DMS53 treated with DMSO at 0.1 percent for 48 hours (cell line): ENCODE measurements around the gene TBCEL.
"Not testable (repeated sequence)": the region's sequence is repeated elsewhere in the genome, so short reads cannot be mapped to it uniquely, and the experiment has no call there.

ENCODE experiments used
- DNase-seq: peaks from one replicate; lab custom pipeline; 2025; ENCODE audit not compliant: unreplicated experiment; lab: John Stamatoyannopoulos, UW

Gene TBCEL

DNA sequence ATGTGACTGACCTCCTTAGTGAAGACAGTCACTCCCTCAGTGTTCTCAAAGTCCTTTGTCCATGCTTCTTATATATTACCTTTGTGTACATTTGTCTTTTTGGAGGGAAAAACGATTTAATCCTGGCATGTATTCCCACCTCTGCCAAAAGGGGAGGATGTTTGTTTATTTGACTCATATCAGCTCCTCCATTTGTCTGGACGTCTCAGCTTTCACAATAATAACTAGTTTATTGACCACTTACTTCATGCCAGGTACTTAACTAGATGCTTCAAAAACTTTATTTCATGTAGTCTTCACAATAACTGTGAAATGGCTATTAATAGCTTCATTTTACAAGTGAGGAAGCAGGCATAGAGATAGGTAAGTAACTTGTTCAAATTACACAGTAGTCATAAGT lies 5.3 kb downstream of the TBCEL start:
- peak; percentile 8 for DNase-seq

DNA sequence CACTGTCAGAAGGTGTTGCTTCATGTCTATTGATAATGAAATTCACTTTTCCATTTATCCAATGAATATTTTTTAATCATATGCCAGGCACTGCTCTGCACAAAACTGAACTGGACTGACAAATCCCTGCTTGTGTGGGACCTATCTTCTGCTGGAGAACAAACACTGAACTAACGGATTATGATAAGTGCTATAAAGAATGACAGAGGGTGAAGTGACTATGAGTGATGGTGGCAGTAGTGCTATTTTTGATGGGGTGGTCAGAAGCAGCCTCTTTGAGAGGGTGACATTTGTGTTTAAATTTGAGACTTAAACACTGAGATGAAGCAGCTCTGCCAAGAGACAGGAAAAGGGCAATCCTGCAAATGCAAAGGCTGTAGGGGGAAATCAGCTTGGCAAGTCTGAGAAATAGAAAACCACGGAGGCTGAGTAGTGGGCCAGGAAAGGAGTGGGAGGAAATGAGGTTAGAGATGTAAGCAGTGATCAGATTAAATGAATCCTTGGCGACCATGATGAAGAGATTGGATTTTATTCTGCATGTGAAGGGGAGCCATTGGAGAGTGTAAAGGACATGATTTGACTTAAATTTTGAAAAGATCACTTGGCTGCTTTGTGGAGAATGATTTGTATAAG lies 6.0 kb downstream of the TBCEL start:
- no peak for DNase-seq

DNA sequence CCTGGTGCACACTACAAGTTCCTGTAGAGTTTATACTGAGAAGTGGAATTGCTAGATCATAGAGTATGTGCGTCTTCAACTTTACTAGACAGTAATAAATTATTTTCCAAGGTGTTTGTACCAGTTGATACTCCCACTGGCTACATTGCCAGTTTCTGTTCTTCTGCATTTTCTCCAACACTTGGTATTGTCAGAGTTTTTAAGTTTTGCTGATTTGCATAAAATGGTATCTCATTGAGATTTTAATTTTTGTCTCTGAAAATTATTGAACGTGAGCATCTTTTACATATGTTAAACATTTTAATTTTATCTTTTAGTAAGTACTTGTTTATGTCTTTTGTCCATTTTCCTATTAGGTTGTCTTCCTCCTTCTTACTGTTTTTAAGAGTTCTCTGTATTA lies 7.3 kb downstream of the TBCEL start:
- no peak for DNase-seq

DNA sequence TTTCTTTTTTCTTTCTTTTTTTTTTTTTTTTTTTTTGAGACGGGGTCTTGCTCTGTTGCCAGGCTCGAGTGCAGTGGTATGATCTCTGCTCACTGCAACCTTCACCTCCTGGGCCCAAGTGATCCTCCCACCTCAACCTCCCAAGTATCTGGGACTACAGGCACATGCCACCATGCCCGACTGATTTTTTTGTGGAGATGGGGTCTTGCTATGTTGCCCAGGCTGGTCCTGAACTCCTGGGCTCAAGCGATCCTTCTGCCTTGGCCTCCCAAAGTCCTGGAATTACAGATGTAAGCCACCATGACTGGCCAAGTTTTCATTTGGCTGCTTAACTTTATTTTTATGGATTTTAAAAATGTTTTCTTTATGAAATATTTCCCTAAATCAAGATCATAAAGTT lies 7.7 kb downstream of the TBCEL start:
- not testable (repeated sequence) for DNase-seq

DNA sequence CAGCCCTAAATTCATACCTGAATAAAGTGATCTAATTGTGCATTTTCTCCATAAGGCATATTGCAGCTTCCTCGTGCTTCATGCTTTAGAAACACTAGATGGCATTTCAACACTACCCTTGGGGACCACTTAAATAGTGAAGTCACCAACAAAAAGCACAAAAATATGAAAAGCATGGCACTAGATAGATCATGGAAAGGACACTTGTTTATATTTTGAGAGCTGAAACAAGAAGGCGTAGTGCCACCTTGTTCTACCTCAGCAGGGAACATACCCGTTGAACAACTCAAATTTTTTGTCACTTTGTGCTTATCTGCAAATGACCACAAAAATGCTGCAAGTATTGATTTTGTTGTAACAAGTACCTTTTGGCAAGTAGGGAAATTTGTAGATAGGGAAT lies 8.6 kb downstream of the TBCEL start:
- peak; percentile 6 for DNase-seq

DNA sequence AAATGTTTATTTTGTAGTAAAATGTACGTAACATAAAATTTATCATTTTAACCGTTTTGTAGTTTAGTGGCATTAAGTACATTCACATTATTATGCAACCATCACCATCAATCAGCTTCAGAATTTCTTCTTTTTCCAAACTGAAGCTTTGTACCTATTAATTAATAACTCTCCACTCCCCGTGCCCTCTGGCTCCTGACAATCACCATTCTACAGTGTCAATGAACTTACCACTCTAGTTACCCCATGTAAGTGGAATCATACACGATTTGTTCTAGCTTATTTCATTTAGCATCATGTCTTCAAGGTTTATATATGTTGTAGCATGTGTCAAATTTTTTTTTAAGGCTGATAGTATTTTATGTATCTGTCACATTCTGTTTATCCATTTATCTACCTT lies 9.7 kb downstream of the TBCEL start:
- no peak for DNase-seq

DNA sequence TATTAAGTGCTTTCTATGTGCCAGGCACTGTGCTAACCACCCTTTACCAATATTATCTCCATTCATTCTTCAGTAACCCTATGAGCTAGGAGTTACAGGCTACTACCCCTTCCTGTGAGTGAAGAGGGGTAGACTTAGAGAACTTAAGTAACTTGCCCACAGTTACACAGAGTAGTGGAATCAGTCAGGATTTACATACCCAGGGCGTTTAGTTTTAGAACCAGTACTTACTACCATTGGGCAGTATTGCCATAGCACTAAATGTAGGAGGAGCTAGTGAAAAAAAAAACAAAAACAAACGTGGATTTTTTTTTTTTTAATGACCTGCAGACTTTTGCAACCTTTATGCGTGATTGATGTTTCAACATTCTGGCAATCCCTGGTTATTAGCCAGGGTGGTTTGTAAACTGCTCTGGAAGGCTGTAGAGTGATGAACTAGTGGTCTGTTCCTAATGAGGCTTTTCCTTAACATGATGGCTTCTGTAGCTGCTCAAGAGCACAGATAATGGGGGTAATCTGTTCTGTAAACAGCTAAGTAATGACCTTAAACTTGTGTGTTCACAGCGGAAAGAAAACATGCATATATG lies 11.4 kb downstream of the TBCEL start:
- no peak for DNase-seq

DNA sequence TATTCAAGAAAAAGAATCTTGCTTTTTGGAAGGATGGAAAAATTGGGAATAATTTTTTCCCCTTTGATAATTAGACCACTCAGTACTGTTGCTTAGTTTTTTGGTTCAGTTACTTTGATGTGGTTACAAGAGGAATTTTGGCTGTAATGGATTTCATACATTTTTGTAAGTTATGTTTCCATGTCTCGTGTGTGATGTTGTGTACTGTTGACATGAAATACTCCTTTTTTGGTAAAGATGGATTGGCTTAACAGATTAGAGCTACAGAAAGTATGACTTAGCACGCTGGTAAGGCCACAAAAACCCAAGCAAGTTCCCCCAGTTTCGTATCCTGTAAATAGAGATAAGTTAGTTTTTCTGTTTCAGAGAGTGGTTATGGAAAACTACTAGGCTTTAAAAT lies 11.9 kb downstream of the TBCEL start:
- DNase-seq = no peak

DNA sequence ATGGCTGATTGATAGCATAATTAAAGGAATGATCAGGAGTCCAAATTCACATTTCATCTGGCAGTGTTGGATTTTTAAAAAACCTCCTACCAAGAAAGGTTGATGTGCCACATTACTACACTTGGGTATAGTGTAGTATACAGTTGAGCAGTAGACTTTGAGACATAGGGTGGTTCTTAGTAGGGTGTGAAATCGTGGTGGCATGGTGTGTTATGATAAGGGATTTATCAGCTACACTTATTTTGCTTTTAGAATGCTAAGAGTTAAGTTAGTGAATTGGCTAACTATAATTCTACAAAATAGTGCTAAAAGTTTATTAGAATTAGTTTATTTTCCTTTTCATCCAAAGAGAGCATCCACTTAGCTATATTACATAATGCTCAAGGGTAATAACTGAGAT lies 13.1 kb downstream of the TBCEL start:
- DNase-seq = no peak

DNA sequence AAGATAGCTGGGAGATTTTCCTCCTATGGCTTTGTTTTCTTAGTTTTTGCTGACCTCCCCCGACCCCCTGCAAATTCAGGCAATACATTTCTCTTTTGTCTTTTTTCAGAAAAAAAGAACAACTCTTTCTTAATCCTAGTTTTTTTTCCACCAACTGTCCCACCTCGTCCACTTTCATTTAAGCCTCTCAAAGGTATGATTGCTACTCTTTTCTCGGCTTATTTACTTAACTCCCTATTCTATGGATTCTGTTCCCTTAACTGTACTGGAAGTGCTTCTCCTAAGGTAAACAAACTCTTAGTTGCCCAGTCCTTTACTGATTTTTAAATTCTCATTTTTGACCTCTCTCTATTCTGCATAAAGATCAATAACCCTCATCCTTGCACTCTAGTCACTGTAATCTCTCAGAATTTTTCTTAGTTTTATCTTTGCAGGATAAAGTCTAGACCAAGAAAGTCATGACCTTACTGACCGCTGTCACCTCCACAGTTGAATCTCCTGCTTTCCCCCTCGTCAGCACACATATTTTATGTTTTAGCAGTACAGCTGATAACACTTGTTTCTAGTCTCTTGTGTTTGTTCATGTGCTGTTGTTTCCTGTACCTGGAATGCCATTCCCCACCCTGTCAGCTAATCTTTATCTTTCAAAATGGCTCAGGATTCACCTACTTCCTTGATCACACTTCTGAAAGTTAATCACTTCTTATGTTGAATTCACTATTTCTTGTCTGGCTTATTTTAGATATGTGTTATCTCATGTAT lies 14.9 kb downstream of the TBCEL start:
- no peak for DNase-seq

DNA sequence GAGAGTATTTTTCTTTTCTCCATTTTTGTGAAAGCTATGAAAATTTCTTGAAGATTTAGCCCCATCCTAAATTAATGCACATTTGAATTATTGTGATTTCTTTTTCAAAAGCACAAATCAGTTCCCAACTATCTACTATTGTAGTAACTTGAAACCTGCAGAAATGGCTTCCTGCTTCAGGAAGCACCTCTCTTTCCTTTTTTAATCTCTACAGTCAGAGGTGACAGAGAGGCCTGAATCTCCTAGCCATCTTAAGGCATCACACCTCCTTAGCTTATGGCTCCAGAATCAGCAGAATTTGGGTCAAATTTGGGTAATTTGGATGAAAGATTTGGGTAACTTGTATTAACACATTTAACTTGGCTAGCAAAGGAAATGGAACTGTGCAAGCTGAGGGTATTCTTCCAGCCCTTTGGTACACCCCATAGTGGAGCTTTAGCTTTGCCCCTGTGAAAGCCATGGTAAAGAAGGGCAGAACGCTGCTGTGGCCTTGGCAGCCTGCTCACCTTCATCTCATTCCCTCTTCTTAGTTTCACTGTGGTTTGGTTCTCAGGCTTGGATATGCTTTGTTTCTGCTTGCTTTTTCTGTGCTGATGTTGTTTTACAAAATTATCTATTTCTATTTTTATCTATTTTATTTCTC lies 16.2 kb downstream of the TBCEL start:
- DNase-seq = no peak

DNA sequence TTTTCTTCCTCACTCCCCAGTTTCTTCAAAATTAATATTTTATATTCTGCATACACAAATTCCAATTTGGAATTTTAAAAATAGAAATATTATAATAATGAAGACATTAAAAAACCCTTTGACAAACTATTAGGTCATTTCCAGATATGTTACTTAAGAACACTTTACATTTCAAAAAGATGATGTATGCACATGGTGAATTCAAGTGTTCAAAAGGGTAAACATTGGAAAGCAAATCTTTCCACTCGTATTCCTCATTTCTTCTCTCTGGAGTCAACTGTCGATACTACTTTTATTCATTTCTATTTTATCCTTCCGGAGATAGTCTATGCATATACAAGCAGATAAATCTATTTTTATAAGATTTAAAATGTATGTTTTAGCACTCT lies 16.7 kb downstream of the TBCEL start:
- no peak for DNase-seq

DNA sequence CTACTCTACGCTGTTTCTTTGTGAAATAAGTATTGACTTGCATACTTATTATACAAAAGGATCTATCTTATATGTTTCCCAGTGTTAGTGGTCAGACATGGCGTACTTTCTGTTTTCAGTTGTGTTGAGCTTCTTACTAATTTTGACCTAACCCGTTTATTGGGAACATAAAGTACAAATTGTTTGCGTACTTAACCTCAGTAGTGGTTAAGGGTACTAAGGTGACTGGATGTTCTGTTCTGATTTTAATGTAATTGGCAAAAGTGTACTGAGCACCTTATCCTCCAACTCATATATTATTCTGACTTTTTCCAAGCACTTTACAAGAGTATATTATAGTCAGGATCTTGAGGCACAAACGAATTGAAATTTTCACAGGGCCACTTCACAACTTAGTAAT lies 17.2 kb downstream of the TBCEL start:
- DNase-seq = no peak

DNA sequence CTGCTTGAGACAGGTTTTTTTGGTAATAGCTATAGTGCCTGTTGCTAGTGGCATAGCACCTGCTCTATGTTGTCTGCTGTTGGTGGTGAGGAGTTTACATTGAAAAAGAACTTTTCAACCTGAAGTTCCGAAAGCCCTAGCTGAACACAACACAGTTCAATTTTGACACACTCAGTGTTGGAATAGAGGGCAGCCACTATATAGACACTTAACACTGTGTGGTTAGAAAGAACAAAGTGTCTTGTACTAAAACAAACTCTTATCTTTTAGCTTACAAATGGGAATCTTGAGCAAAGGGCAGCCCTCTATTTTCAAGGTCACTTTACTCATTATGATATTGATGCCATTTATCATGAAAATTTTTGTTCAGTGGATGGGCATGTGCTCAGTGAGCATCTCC lies 18.4 kb downstream of the TBCEL start:
- no peak for DNase-seq

DNA sequence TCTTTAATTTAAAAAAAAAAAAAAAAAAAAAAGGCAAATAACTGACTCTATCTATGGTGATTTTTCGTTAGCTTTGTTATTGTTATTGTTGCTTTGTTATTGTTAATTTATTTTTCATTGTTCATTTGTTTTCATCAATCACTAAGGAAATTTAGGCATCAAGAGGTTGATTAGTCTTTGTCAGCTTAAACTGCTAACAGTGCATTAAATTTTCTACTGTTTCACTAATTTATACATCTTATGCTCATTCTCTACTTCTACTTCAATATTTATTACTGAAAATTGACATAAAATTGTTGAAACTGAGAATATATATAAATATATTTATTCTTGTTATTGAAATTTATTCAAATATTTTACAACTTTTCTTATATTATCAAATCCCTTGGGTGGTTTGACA lies 24.0 kb downstream of the TBCEL start:
- no peak for DNase-seq

DNA sequence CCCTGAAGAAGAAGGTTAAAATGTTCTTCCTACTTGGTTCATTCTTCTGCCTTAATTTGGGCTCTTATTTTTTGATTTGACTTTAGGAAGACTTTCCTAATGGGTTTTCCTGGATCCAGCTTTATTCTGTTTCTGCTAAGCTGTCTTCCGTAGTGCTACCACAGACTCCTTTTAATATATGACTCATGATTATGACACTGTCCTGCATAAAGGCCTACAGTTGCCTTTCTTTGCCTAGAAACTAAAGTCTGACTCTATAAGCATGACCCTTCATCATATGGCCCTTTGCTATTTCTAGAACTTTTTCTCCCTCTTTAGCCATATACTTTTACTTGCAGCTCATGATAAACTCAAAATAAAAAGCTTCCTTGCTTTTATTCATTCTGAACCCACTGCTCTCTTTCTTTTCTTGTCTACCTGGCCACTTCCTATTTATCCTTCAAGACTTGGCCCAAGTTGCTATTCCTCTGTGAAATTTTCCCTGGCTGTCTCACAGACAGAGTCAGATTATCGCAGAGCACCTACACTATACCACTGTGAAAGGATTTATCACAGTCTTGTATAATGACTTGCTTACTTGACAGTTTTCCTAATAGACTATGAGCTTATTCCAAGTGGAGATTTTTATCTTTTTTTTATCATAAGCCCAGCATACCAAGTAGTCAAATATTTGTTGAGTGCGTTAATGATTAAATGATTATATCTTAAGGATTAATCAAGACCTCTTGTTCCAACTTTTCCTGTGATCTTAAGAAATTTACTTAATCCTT lies 24.7 kb downstream of the TBCEL start:
- no peak for DNase-seq

DNA sequence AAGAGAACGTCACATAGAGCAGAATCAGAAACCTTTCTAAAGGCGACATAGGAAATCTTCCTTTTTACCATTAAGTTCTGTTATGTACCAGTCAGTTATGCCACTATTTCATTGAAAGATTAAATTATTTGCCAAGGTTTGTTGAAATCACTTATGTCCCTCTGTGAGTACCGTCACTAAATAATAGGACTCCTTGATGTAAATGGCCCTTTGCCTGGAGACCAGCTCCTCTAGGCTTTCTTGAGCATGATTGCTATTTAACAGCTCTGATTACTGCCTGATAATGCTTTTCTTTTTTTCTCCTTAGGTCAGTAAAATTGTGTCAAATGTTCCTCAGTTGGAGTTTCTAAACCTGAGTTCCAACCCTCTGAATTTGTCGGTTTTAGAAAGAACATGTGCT lies 29.3 kb downstream of the TBCEL start:
- DNase-seq = no peak

DNA sequence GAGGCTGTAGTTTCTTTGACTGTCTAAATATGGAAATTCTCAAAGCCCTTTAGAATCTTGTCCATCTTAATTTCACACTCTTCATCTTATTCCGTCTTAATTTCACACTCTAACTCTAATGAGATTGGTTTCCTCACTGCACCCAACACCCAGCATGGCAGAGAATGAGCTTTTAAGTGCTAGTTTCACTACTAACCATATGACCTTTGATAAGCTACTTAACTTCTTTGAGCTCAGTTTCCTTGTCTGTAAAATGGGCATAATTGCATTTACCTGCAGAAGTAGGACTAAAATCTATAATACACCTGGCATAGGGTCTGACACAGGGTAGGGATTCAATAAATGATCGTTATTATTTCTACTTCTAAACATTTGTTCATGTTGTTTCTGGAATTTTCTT lies 30.4 kb downstream of the TBCEL start:
- no peak for DNase-seq

DNA sequence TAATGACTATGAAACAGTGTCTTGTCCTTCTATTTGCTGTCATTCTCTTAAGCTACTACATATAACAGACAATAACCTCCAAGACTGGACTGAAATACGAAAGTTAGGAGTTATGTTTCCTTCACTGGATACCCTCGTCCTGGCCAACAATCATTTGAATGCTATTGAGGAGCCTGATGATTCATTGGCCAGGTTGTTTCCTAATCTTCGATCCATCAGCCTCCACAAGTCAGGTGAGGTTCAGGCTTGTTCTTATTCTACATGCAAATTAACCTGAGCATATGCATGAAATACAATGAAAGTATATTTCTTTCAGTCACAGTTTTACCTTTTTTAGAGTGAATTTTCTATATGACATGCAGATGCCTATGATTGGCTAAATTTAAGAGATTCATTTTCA lies 31.2 kb downstream of the TBCEL start:
- no peak for DNase-seq

DNA sequence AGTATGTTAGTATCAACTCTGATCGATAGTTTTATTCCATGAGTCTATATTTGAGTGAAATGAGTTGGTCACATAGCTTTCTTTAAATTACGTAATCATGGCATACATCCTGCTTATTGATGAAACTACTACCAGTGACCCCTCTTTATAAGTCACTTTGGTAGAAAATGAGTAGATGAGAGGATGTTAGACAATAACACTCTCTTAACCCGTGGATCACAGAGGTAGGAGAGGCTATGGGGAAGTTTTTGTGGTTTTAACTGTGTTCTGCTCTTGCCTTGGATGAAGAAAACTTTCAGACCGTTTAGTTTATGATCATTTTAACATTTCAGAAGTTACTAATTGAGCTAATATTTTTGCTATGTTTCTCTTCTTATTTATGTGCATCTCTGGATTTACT lies 34.0 kb downstream of the TBCEL start:
- no peak for DNase-seq

DNA sequence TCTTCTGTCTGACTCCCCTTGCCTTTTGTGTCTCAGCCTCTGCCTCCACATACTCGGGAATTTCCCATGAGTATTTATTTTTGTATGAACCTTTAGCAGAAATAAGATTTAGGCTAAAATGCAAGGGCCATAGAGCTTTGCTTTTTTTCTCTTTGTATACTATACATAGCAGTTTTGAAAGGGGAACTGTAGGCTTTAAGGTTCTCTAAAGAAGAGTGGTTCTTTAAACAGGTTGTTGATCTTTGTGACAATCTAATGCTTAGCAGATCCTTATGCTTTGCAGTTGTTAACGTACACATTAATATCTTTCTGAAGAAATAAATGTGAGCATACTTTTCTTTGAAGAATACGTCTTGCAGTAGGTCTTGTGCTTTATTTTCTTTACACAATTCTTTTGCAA lies 35.0 kb downstream of the TBCEL start:
- DNase-seq = no peak
